Transverse colon (tissue), 3 donors: ENCODE measurements around the gene NBPF8.
"Not testable (repeated sequence)": the region's sequence is repeated elsewhere in the genome, so short reads cannot be mapped to it uniquely, and the experiment has no call there.

Experiments
- CTCF ChIP-seq, 5 experiments: fragments of 200-600 bp in 3 of 5; fragments of 450-650 bp in 2 of 5; sonication (generic) in 3 of 5; IDR thresholded peaks; 1 replicate in 2 of 5; 2 replicates in 3 of 5; pipeline ENCODE4 v1.5.1; 2016 to 2017; ENCODE audit warnings: antibody characterized with exemption in 5 of 5, inconsistent platforms in 3 of 5, mild to moderate bottlenecking in 2 of 5, moderate library complexity in 1 of 5
- EP300 ChIP-seq: sonication (generic); formaldehyde crosslinking; IDR thresholded peaks from one replicate; pipeline ENCODE4 v1.6.1; 2017; ENCODE audit warnings: antibody characterized with exemption, low read depth

GRCh38 chr1:120391365-120391764, 23.5 kb upstream of the NBPF8 start:
- TF ChIP-seq CTCF (IDR thresholded peaks at IDR 0.05); EP300: not testable (repeated sequence)
